NCI-H510A (cell line): ENCODE results near the gene PHF13.
A peak's percentile ranks its signal among the peaks of the same experiment; 100 is the strongest.

Source experiments
- DNase-seq: peaks from one replicate; lab custom pipeline; 2025; lab: John Stamatoyannopoulos, UW

PHF13 gene

DNA sequence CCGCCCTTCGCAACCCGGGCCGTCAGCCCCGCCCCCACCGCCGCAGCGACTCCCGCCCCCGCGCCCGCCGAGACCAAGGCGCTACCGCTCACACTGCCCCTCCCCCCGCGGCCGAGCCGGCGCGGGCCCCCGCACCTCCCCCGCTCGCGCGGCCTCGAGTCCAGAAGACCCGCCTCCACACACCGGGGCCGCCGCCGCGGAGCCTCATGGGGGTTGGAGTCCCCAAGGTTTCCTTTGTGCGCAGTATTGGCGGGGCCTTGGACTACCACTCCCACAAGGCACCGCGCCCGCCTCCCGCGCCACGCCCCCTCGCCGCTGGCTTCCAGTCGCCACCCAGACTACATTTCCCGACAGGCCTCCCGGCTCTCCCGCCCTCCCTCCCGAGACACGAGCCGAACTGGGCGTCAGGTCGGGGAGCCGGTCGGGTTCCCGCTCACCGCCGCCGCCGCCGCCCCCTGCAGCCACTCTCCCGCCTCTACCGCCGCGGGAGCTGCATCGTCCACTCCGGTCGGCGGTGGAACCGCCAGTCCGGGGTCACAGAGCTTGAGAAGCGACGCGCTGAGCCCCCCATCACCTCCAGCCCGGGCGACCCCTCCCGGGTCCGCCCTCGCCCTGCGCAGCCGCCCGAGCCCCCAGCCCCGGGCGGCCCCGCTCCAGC, at the start of gene PHF13:
Gene PHF13, plus strand, starts transcription at position 371 of the 658 bp plus-strand sequence. CDS start 336 bp downstream, outside the sequence.
- DNase-seq = peak; percentile 99

DNA sequence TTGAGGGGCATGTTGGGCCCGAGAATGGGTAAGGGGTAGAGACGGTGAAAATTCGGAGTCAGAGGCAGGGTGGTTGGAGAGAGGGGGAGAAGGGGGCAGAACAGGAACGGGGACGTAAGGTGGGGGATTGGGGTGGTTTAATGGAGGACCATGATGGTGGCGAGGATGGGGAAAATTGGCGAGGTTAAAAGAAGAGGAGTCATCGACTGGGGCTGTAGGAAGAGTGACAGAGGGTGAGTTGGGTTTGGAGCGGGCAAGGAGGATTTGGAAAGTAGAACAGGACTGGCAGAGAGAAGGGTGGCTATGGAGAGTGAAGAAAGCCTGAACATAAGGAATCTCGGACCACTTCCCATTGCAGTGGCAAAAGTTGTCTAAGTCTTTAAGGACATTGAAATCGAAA, 44.5 kb upstream of the PHF13 start:
- no peak for DNase-seq

DNA sequence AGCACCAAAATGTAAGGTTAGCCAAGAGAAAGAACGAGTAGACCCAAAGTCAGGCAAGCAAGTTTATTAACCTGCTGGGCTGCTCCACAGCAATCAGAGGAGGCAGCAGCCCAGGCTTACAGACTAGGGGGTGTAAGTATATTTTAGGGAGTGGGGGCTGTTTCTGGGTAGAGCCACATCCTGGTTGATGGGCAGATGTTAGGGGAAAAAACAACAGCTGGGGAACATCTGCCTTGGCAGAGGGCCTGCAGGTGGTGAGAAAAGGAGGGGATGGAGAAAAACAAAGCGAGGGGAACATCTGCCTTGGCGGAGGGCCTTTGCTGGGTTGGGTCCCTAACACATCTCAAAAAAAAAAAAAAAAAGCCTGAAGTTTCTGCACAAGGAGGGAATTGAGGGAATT, 43.4 kb upstream of the PHF13 start:
- DNase-seq = no peak

DNA sequence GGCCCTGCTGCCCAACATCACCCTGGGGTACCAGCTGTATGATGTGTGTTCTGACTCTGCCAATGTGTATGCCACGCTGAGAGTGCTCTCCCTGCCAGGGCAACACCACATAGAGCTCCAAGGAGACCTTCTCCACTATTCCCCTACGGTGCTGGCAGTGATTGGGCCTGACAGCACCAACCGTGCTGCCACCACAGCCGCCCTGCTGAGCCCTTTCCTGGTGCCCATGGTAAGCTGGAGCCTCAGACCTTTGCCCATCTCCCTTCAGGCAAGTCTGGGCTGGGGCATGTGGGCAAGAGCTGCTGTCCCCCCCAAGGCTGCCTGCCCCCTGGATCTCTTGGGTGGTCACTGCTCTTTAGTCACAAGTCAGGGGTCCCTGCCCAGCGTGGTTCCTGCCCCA, 42.5 kb upstream of the PHF13 start:
- DNase-seq = no peak

DNA sequence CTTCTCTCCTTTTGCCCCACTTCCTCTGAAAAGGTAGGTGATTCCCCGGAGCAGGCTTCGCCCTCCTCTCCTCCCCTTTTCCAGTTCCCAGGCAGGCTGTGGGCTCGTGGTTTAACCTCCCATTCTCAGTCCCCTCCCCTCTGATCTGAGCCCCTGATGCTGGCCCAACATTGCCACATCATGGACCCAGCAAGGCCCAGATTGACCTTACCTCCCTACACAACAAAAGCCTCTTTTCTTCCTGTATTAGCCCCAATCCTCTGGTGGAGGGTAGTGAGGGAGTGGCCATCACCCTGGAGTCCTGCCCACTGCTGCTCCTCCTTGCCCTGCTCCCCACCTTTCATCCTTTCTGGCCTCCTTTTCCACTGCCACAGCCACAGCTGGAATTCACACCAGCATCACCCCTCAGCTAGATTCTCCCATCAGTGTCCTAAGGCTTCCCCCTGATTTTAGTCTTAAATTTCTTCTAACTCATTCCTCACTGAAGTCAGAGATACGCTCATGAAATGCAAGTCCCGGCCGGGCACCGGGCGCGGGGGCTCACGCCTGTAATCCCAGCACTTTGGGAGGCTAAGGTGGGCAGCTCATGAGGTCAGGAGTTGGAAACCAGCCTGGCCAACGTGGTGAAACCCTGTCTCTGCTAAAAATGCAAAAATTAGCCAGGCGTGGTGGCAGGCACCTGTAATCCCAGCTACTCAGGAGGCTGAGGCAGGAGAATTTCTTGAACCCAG, 40.7 kb upstream of the PHF13 start:
- no peak for DNase-seq

DNA sequence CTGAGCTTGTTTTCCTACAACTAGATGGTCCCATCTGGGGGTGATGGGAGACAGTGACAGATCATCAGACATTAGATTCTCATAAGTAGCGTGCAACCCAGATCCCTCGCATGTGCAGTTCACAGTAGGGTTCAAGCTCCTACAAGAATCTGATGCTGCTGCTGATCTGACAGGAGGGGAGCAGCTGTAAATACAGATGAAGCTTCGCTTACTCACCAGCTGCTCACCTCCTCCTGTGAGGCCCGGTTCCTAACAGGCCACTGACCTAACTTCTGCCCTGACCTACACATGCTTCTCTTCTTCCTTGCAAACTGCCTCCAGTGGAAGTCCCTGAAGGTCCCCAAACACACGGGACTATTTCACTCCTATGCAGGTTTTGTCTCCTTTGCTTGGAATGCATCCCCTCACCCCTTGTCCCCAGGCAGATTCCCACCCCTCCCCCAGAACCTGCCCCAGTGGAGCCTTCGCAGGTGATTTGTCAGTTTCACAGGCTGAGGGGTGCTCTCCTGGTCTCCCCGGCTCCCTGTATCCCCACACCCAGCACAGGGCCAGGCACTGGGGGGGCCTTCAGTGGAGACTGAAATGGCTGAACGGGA, 39.4 kb upstream of the PHF13 start:
- DNase-seq = no peak

DNA sequence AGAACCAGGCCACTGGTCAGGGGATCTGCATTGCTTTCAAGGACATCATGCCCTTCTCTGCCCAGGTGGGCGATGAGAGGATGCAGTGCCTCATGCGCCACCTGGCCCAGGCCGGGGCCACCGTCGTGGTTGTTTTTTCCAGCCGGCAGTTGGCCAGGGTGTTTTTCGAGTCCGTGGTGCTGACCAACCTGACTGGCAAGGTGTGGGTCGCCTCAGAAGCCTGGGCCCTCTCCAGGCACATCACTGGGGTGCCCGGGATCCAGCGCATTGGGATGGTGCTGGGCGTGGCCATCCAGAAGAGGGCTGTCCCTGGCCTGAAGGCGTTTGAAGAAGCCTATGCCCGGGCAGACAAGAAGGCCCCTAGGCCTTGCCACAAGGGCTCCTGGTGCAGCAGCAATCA, 38.7 kb upstream of the PHF13 start:
- no peak for DNase-seq

DNA sequence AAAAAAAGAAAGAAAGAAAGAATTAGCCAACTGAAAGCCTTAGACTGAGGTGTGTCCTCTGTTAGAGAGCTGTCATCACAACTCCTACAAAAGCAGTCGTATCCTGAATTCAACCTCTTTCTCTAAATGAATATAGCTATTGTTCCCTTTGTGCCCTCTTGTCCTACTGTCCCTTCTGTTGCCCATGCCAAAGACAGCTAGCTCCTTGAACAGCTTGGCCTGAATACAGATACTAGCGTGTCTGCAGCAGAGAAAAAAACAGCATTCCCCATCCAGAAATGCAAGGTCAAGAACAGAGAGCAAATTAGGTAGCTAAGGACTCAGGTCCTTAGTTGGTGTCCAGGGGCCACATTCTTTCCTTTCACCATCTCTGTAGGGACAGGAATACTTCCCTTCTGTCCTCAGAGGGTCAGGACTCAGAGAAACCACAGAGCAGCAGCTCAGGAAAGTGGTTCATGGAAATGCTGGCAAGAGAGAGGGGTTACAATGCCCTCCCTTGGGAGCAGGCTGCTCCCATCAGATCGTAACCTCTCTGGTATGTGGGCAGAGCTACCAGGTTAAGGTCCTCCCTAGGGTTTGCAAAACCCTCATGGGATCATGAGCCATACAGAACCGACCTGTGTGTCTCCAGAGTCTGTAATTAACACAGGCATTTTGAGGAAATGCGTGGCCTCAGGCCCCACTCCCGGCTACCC, 35.6 kb upstream of the PHF13 start:
- DNase-seq = no peak

DNA sequence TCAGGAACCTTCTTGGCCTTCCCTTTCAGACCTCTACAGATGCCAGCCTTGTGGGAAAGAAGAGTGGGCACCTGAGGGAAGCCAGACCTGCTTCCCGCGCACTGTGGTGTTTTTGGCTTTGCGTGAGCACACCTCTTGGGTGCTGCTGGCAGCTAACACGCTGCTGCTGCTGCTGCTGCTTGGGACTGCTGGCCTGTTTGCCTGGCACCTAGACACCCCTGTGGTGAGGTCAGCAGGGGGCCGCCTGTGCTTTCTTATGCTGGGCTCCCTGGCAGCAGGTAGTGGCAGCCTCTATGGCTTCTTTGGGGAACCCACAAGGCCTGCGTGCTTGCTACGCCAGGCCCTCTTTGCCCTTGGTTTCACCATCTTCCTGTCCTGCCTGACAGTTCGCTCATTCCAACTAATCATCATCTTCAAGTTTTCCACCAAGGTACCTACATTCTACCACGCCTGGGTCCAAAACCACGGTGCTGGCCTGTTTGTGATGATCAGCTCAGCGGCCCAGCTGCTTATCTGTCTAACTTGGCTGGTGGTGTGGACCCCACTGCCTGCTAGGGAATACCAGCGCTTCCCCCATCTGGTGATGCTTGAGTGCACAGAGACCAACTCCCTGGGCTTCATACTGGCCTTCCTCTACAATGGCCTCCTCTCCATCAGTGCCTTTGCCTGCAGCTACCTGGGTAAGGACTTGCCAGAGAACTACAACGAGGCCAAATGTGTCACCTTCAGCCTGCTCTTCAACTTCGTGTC, 34.7 kb upstream of the PHF13 start:
- no peak for DNase-seq

DNA sequence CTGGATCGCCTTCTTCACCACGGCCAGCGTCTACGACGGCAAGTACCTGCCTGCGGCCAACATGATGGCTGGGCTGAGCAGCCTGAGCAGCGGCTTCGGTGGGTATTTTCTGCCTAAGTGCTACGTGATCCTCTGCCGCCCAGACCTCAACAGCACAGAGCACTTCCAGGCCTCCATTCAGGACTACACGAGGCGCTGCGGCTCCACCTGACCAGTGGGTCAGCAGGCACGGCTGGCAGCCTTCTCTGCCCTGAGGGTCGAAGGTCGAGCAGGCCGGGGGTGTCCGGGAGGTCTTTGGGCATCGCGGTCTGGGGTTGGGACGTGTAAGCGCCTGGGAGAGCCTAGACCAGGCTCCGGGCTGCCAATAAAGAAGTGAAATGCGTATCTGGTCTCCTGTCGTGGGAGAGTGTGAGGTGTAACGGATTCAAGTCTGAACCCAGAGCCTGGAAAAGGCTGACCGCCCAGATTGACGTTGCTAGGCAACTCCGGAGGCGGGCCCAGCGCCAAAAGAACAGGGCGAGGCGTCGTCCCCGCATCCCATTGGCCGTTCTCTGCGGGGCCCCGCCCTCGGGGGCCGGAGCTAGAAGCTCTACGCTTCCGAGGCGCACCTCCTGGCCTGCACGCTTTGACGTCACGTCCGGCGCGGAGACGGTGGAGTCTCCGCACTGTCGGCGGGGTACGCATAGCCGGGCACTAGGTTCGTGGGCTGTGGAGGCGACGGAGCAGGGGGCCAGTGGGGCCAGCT, 34.0 kb upstream of the PHF13 start, which contains the start of gene ZBTB48:
Gene ZBTB48, plus strand, starts transcription at position 621 of the 745 bp plus-strand sequence. CDS start 616 bp downstream, outside the sequence.
- peak; percentile 99 for DNase-seq

DNA sequence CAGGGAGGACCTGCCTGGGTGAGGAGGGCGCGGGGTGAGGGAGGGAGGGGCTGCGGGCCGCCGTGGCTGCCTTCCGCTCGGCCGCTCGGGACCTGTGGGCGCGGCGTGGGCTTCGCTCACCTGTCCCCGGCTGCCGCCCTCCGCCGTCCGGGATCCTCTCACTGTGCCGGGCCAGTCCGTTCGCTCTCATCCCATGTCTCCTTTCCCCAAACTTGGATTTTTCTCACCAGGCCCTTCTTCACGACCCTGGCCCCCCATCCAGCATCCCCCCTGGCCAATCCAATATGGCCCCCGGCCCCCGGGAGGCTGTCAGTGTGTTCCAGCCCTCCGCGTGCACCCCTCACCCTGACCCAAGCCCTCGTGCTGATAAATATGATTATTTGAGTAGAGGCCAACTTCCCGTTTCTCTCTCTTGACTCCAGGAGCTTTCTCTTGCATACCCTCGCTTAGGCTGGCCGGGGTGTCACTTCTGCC, 33.4 kb upstream of the PHF13 start:
- DNase-seq = no peak

DNA sequence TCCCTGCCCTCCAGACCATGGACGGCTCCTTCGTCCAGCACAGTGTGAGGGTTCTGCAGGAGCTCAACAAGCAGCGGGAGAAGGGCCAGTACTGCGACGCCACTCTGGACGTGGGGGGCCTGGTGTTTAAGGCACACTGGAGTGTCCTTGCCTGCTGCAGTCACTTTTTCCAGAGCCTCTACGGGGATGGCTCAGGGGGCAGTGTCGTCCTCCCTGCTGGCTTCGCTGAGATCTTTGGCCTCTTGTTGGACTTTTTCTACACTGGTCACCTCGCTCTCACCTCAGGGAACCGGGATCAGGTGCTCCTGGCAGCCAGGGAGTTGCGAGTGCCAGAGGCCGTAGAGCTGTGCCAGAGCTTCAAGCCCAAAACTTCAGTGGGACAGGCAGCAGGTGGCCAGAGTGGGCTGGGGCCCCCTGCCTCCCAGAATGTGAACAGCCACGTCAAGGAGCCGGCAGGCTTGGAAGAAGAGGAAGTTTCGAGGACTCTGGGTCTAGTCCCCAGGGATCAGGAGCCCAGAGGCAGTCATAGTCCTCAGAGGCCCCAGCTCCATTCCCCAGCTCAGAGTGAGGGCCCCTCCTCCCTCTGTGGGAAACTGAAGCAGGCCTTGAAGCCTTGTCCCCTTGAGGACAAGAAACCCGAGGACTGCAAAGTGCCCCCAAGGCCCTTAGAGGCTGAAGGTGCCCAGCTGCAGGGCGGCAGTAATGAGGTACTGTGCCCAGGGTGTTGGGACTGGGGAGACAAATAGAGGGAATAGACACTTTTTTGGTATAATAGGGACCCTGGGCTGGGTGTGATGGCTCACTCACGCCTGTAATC, 32.7 kb upstream of the PHF13 start:
- DNase-seq = no peak

DNA sequence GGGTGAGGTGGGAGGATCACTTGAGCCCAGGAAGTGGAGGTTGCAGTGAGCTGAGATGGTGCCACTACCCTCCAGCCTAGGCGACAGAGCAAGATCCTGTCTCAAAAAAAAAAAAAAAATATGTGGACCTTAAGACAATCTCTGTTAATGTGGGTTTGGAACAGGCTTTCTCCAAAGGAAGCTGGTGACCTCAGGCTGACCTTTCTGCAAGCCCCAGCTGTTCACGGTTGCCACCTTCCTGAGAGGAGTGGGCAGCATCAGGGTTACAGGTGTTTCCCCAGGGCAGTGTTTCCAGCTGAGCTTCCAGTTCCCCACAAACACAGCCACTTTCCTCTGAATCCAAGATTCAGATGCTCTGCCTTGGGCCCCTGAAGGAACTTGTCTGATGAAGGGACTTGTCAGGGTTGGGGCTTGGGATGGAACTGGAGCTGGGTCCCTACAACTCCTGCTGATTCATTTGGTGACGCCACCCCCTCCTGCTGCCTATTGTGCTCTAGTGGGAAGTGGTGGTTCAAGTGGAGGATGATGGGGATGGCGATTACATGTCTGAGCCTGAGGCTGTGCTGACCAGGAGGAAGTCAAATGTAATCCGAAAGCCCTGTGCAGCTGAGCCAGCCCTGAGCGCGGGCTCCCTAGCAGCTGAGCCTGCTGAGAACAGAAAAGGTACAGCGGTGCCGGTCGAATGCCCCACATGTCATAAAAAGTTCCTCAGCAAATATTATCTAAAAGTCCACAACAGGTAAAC, 31.8 kb upstream of the PHF13 start:
- DNase-seq = peak; percentile 89

DNA sequence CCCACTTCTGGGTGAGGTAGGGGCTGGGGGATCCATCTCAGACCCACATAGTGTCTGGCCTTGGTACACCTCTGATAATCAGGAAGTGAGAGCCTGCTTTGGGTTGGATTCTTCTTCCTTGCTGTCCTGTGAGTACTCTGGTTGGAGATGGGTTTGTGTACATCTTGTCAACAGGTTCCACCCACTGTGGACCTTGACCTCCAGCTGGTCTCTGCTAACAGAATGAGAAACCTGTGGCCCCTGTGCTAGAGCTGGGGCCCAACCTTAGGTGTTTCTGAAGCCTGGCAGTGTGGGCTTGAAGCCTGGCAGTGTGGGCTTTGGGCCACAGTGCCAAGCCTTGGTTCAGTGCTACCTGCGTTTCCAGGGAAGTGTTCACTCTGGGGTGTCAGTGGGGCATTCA, 31.2 kb upstream of the PHF13 start:
- DNase-seq = no peak

DNA sequence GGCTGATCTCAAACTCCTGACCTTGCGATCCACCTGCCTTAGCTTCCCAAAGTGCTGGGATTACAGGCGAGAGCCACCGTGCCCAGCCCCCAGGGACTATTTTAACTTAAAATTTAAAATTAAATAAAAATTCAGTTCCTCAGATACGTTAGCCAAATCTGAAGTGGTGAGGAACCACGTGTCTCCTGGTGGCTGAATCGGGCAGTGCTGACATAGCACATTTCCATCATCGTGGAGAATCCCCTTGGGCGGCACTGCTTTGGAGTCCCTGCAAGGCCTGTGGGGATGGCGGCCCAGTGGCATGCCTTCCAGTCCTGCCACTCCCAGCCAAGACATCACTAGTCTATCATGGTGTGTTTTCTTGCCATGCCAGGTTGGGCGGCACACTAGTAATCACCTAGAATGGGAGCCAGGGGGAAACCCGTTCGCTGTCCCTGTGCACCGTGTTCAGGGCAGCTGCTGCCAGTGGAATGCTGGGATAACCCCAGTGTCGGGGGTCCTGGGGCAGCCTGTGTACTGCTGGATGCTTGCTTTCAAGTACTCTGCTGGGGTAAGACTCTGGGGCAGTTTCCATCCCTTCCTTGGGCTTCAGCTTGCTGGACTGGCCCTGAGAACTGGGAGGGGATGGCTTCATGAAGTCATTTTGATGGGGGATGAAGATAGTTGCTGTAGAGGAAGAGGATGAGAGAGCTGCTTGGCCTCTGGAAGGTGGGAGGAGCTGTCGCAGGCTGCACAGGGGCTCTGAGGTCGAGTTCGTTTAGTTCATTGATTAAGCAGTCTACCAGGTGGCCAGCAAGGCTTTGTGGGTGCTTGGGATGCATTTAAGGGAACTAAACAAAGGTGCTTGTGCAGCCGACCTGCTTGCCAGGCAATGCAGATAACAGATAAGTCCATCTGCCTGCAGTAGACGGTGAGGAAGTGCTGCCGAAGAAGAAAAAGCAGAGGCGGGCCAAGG, 29.1 kb upstream of the PHF13 start:
- no peak for DNase-seq

DNA sequence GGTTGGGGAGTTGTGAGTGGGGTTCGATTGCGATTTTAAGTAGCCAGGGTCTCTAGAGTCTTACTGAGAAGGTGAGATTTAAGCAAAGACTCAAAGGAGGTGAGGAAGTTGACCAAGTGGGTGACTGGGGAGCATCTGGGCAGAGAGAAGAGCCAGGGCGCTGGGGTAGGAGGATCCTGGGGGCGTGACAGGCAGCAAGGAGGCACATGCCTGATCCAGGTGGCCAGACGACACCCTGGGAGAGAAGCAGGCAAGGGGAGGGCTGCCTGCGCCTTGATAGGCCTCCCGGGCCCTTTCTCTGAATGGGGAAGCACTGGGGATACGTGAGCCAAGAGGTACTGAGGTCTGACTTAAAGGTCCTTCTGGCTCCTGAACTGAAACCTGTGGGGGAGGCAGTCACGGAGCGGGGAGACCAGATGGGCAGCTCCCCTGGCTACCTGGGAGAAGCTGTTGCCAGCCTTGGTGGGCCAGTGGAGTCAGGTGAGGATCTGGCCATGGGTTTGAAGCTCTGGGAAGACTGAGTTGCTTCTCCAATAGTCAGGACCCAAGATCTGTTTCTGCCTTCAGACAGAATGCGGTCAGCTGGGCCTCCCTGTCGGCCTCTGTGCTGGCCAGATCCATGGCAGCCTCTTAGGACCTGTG, 28.3 kb upstream of the PHF13 start:
- DNase-seq = no peak

DNA sequence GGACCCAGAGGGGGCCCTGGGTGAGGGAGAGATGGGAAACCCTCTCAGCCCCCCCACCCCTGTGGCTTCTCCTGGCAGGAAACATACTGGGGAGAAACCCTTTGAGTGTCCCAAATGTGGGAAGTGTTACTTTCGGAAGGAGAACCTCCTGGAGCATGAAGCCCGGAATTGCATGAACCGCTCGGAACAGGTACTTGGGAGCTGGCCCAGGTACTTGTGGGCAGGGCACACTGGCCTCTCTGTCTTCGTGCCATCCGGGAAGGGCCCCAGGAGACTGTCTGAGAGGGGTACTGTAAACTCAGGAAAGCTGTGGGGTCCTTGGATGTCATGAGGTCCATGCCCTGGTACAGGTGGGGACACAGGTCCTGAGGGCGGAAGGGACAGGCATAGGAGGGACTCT, 27.7 kb upstream of the PHF13 start:
- DNase-seq = no peak

DNA sequence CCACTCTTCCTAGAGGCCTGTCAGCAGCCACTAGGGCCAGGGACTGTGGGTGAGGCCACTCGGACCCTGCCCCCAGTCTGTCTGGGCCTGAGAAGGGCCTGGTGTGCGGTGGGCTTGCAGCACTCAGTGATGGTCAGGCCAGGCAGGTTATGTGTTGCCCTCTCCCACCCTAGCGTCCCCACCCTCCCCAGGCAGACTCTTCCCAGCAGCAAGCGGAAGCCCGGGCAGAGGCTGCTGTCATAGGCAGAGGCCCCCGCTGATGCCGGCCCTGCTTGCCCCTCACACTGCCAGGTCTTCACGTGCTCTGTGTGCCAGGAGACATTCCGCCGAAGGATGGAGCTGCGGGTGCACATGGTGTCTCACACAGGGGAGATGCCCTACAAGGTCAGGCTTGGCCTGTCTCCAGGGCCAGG, 27.1 kb upstream of the PHF13 start:
- DNase-seq = no peak
